Ovary (tissue), 3 donors: Measurements from ENCODE around the gene TRIM66.

Source experiments
- EP300 ChIP-seq: sonication (generic); formaldehyde crosslinking; IDR thresholded peaks from one replicate; pipeline ENCODE4 v1.6.1; 2017; ENCODE audit warnings: antibody characterized with exemption
- POLR2A ChIP-seq: fragments of 450-650 bp; IDR thresholded peaks from one replicate; pipeline ENCODE4 v1.6.1; 2017; ENCODE audit warnings: antibody characterized with exemption, mild to moderate bottlenecking, moderate library complexity
- TF ChIP-seq, protein P1 (sequence below), 3 donors: fragments of 450-650 bp in 2 of 3; fragments of 200-600 bp in 1 of 3; IDR thresholded peaks; one replicate each; pipeline versions ENCODE4 v1.5.1 to v1.8.0; 2016 to 2022; ENCODE audit warnings: antibody characterized with exemption in 3 of 3, mild to moderate bottlenecking in 1 of 3
- donor health status: DM: no; HTN: no; CAD: no.

DNA sequence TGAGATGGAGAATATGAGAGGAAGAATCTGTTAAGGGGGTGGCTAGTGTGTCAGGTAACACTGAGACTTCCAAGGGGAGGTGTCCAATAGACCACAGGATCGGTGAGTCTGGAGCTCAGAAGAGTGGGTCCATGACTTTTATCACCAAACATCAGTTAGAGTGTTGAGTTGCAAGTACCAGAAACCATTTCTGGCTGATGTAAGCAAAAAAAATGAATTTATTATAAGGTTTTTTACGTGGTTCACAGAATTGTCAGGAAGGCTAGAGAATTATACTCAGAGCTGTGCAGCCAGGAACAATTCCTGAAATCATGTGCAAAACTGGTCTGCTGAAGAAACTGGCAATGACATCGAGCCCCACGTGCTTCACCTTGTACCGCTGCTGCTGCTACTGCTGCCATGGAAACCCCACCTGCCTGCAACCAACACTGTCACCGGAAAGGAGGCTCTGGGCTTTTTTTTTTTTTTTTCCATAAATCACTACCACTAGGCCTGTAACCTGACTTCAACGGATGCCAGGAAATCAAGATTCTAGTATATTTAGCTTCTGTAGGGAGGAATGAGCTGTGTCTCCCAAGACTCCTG lies 71.8 kb downstream of the TRIM66 start:
- TF ChIP-seq EP300 (no peak), POLR2A (no peak)
- TF ChIP-seq, protein P1, sequence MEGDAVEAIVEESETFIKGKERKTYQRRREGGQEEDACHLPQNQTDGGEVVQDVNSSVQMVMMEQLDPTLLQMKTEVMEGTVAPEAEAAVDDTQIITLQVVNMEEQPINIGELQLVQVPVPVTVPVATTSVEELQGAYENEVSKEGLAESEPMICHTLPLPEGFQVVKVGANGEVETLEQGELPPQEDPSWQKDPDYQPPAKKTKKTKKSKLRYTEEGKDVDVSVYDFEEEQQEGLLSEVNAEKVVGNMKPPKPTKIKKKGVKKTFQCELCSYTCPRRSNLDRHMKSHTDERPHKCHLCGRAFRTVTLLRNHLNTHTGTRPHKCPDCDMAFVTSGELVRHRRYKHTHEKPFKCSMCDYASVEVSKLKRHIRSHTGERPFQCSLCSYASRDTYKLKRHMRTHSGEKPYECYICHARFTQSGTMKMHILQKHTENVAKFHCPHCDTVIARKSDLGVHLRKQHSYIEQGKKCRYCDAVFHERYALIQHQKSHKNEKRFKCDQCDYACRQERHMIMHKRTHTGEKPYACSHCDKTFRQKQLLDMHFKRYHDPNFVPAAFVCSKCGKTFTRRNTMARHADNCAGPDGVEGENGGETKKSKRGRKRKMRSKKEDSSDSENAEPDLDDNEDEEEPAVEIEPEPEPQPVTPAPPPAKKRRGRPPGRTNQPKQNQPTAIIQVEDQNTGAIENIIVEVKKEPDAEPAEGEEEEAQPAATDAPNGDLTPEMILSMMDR (IDR thresholded peaks at IDR 0.05): no peak
